Pancreas (tissue), 10 donors: Measurements from ENCODE around the gene SKI. TPM values are rescaled to one million over a fixed set of nuclear protein-coding genes. Genes with fewer than 3 reads are reported as not detected.

ENCODE experiments used
- ATAC-seq, 4 donors: fragments of 200-7000 bp; cut with Tn5 transposase; one replicate each; pipeline versions ENCODE4 v1.8.0 to v1.9.1; 2020; ENCODE audit warnings: mild to moderate bottlenecking in 4 of 4, moderate library complexity in 4 of 4
- DNase-seq, 6 donors: peaks; one replicate each; pipeline ENCODE4 v3.0.0-alpha.2; 2020
- FAIRE-seq: peaks from 2 replicates; lab custom pipeline; 2012; peaks lifted over from hg19 to GRCh38; lab: Jason Lieb, UNC
- H3K27ac ChIP-seq, 4 donors: fragments of 200-600 bp; sonication (generic); 1 replicate in 3 of 4; 2 replicates in 1 of 4; pipeline versions ENCODE4 v1.5.0 to v1.8.0; 2020
- H3K27me3 ChIP-seq, 4 donors: fragments of 200-600 bp; one replicate each; pipeline ENCODE4 v1.8.0; 2021
- H3K36me3 ChIP-seq, 3 donors: fragments of 200-600 bp; sonication (generic) in 1 of 3; one replicate each; pipeline versions ENCODE4 v1.5.0 to v1.8.0; 2020 to 2021
- H3K4me1 ChIP-seq, 3 donors: fragments of 200-600 bp; one replicate each; pipeline ENCODE4 v1.8.0; 2021
- H3K4me3 ChIP-seq, 4 donors: fragments of 200-600 bp; sonication (generic) in 2 of 4; one replicate each; pipeline versions ENCODE4 v1.5.0 to v1.8.0; 2020 to 2021
- H3K9me3 ChIP-seq, 4 donors: fragments of 200-600 bp; one replicate each; pipeline ENCODE4 v1.8.0; 2021
- whole genome bisulfite sequencing, 2 donors: extraction: QIAGEN DNeasy Blood & Tissue Kit; methylation state at CpG; one replicate each; pipeline ENCODE4 v1.1.7; 2013; 5-methylcytosine and 5-hydroxymethylcytosine counted together
- intact Hi-C, 3 donors: fragments of 100-400 bp; cut with DNase I; formaldehyde crosslinking; loops; one replicate each; pipeline versions ENCODE4 v1.11.1 to v1.14.2; 2022
- polyA plus RNA-seq, 2 donors: library from polyadenylated mRNA; stranded (reverse); fragments of 200-250 nt; gene quantifications; one replicate each; pipeline ENCODE4 v1.2.3, GENCODE V29; 2013
- total RNA-seq, 6 donors: library from RNA; stranded (reverse); fragmentation: NEBNext Ultra II Directional in 4 of 6; extraction: Animal tissue kit (Norgen Biotek cat#: 25700) in 4 of 6; gene quantifications; one replicate each; pipeline versions ENCODE4 v1.2.1 to v1.2.4, GENCODE V29; 2021 to 2023
- TF ChIP-seq, protein P1 (sequence below), 4 donors: fragments of 200-600 bp; sonication (generic) in 3 of 4; IDR thresholded peaks; one replicate each; pipeline versions ENCODE4 v1.5.0 to v1.8.0; 2021; ENCODE audit warnings: antibody characterized with exemption in 4 of 4
- donor health status: healthy with polysubstance abuse.
- donor health status: DM: no; HTN: no; CAD: no; lungs with moderate emphysema.
- donor health status: DM: no; HTN: no; CAD: no.
- donor health status: control.
- donor health status: control.
- donor health status: Bipolar disorder and iron deficiency.
- donor health status: DM: yes; HTN: yes; CAD: no.
- donor health status: DM: no; HTN: no; CAD: no.
- donor health status: DM: no; HTN: no; CAD: no.
- donor health status: DM: yes; HTN: yes; CAD: no.

SKI gene
- total and polyA plus RNA-seq, 8 donors: 8.6 to 27.9 (median 14.0) TPM

DNA sequence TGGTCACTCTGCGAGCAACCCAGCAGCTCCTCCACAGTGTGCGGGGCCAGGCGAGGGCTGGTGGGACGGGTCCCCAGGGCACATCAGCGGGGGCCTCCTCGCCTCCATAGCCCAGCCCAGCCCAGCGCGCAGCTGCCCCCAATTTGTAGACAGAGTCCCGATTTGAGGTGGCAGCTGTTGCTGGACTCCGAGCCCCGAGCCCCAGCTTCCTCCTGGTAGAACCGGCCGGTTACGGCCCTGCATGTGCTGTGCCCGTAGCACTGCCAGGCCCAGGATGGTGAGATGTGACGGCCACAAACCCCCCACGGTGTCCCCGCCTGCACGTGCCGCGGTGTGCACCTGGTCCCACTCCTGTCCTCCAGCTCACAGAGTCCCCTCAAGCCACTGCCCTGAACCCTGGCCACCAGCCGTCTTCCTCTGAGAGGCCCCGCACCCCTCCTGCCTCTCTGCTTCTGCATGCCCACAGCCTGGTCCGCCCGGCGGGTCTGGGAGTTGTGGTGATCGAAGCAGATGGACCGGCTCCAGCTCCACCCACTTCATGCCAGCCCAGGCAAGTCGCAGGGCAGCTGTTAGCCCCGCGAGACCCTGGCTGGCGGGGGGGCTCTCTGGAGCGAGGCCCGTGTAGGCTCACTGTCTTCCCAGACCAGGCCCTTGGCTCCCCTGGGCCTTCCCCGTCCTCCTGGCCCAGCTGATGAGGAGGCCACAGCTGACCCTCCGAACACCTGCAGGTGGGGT, 107.8 kb downstream of the SKI start:
- FAIRE-seq: no peak
- TF ChIP-seq, protein P1, sequence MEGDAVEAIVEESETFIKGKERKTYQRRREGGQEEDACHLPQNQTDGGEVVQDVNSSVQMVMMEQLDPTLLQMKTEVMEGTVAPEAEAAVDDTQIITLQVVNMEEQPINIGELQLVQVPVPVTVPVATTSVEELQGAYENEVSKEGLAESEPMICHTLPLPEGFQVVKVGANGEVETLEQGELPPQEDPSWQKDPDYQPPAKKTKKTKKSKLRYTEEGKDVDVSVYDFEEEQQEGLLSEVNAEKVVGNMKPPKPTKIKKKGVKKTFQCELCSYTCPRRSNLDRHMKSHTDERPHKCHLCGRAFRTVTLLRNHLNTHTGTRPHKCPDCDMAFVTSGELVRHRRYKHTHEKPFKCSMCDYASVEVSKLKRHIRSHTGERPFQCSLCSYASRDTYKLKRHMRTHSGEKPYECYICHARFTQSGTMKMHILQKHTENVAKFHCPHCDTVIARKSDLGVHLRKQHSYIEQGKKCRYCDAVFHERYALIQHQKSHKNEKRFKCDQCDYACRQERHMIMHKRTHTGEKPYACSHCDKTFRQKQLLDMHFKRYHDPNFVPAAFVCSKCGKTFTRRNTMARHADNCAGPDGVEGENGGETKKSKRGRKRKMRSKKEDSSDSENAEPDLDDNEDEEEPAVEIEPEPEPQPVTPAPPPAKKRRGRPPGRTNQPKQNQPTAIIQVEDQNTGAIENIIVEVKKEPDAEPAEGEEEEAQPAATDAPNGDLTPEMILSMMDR (IDR thresholded peaks at IDR 0.05): no peak
- intact Hi-C loops: no loop called here

DNA sequence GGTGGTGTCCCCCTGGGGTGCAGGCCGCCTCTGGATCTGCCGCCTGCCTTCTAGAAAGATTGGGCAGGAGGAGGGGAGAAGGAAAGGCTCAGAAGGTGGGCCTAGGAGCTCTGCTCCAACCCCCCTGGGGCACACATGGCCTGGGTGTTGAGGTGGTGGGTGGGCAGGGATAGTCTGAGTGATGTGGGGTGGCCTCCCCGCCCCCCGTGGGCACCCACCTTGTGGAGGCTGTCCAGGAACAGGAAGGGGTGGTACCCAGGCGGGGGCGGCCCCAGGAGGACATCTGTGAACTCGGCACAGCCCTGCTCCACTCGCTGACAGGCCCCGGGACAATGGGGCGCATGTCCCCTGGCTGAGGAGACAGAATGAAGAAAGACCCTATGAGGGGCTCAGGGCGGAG, 108.4 kb downstream of the SKI start:
- FAIRE-seq (no peak), DNase-seq (no peak), ATAC-seq (no peak)
- intact Hi-C loops: no loop called here
- Histone ChIP-seq H3K36me3 (no peaks in the 10 kb centered on the region), H3K9me3 (no peaks in the 10 kb centered on the region), H3K27ac (no peak overlapping the region), H3K27me3 (no peaks in the 10 kb centered on the region), H3K4me3 (no peak overlapping the region), H3K4me1 (no peaks in the 10 kb centered on the region)
- 70 to 81% methylated on average over 9 to 11 of the region's 11 CpGs for WGBS, 2 donors
- TF ChIP-seq, protein P1 (IDR thresholded peaks at IDR 0.05): no peak

More for the DNA sequence above, 107.8 kb downstream of the SKI start:
- H3K36me3 ChIP-seq: no peaks in the 10 kb centered on the region
- no peak for ATAC-seq
- 76 to 82% methylated on average over 35 to 36 of the region's 36 CpGs for WGBS, 2 donors
- H3K9me3 ChIP-seq: no peaks in the 10 kb centered on the region
- H3K4me1 ChIP-seq: no peaks in the 10 kb centered on the region
- no peak overlapping the region for H3K27ac ChIP-seq
- H3K27me3 ChIP-seq: no peaks in the 10 kb centered on the region
- no peak for DNase-seq
- H3K4me3 ChIP-seq: no peak overlapping the region

DNA sequence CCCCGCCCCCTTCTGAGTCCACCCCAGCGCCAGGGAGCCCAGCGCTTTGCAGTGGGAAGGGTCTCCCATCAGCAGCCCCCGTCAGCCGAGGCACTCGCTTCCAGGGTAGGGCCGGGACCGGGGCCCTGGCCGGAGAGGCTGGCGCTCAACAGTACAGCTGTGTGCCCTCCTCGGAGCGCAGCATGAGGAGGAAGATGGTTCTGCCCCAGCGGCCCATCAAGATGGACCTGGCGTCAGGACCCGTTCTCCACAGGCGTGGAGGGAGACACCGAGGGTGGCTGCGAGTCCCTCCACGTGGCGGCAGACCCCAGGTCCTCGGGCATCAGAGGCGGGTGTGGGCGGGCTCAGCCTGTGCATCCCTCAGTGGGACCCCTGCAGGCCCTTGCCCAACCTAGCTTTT, 109.0 kb downstream of the SKI start:
- Histone ChIP-seq H3K9me3 (no peaks in the 10 kb centered on the region), H3K4me1 (no peaks in the 10 kb centered on the region), H3K4me3 (no peak overlapping the region), H3K27me3 (no peaks in the 10 kb centered on the region), H3K36me3 (no peaks in the 10 kb centered on the region), H3K27ac (no peak overlapping the region)
- TF ChIP-seq, protein P1 (IDR thresholded peaks at IDR 0.05): no peak
- FAIRE-seq: no peak
- no peak for DNase-seq
- 74 to 88% methylated on average over 23 of the region's 23 CpGs for WGBS, 2 donors
- no peak for ATAC-seq
- intact Hi-C loops: no loop called here

DNA sequence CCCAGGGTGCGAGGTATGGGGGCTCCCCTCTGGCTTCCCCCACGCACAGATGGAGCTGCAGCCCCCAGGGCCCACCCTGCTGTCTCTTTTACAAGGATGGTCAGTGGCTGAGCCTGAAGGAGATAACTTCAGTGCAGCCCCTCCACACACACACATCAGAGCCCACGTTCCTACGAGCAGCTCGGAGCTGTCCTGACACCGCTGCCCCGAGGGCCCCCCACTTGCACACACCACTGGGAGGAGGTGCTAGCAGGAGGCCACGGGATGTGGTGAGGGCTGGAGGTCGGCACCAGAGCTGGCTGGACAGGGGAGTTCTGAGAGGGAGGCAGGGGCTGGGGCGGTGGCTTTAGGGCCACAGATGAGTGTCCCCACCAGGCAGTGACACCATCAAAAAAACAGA, 109.4 kb downstream of the SKI start:
- H3K4me3 ChIP-seq: no peak overlapping the region
- no peak for DNase-seq
- 51 to 65% methylated on average over 10 of the region's 10 CpGs for WGBS, 2 donors

More for the DNA sequence above, 109.4 kb downstream of the SKI start:
- intact Hi-C loops: no loop called here
- H3K4me1 ChIP-seq: no peaks in the 10 kb centered on the region
- H3K36me3 ChIP-seq: no peaks in the 10 kb centered on the region
- FAIRE-seq (no peak), ATAC-seq (no peak)
- TF ChIP-seq, protein P1 (IDR thresholded peaks at IDR 0.05): no peak
- no peaks in the 10 kb centered on the region for H3K27me3 ChIP-seq
- H3K27ac ChIP-seq: no peak overlapping the region
- no peaks in the 10 kb centered on the region for H3K9me3 ChIP-seq
